Measurements from ENCODE around the gene PIEZO2.

The PIEZO2 gene

DNA sequence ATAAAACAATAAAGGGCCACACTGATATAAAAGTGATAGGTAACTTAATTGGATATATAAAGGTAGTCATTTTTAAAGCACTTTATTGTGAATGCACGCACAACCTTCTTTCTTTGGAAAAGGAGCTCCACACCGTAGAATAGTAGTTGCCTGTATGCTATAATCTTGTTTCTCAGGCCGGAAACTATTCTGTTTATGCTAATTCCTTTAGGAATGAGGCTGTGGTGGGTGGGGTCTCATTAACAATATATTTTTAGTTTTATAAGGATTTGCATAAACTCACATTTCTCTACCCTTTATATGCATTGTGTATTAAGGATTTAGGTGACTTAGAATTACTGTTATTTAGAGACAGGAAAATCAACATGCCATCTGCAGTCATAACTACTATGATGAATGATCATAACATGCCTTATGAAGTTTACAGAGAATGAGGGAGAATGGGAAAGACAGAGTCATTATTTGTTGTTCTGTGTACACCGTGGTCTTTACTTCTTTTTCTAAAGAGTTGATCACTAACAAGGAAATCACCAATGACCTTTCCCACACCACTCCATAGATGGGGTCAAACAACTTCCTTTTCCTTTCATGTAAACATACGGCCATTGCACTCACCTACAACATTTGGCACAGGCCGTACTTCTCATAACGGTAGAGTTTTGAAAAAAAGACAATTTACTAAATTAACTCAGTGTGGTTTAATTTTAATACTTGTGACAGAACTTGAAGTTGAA, 84.5 kb downstream of the PIEZO2 start:
- no peak for DNase-seq (ENCODE audit: low spot score)
- TF ChIP-seq, protein P1, sequence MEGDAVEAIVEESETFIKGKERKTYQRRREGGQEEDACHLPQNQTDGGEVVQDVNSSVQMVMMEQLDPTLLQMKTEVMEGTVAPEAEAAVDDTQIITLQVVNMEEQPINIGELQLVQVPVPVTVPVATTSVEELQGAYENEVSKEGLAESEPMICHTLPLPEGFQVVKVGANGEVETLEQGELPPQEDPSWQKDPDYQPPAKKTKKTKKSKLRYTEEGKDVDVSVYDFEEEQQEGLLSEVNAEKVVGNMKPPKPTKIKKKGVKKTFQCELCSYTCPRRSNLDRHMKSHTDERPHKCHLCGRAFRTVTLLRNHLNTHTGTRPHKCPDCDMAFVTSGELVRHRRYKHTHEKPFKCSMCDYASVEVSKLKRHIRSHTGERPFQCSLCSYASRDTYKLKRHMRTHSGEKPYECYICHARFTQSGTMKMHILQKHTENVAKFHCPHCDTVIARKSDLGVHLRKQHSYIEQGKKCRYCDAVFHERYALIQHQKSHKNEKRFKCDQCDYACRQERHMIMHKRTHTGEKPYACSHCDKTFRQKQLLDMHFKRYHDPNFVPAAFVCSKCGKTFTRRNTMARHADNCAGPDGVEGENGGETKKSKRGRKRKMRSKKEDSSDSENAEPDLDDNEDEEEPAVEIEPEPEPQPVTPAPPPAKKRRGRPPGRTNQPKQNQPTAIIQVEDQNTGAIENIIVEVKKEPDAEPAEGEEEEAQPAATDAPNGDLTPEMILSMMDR (IDR thresholded peaks at IDR 0.05; ENCODE audit: extremely low read depth, missing control alignments), result no peak

DNA sequence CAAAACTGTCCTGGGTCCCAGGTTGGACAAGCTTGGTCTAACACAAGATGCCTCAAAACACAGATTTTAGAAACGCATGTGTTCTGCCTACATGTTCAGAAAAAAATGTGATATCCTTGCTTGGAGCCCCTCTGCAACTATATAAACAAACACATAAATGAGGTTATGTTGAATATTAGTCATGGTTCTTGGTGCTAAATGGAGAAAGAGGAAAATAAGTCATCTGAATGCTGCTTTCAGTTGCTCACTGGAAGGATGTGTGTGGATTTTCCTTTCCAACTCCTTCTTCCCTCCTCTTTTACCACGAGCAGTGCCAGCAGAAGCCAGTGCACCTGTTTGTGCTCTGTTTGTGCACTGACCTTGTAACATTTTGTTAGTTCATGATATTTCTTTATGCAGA, 85.3 kb downstream of the PIEZO2 start:
- DNase-seq (ENCODE audit: low spot score), result no peak
- TF ChIP-seq, protein P1 (IDR thresholded peaks at IDR 0.05; ENCODE audit: extremely low read depth, missing control alignments), result no peak

DNA sequence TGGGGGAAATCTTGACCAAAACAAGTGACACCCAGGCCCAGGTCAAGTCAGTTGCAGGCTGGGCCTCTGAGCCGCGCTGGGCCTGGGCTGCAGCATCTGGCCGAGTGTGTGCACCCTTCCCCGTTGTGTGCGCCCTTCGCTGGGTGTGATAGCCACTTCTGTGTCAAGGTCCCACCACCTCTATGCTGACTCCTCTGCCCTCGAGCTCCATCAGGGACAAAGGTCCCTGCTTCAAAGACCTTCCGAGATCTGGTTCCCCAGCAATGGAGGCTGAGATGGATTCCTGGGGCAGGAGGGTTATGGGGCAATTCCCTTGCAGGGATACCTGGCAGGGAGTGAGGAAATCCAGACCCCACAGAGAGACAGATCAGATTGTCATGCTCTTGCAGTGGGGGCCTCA, 93.6 kb downstream of the PIEZO2 start:
- no peak for DNase-seq (ENCODE audit: low spot score)
- TF ChIP-seq, protein P1 (IDR thresholded peaks at IDR 0.05; ENCODE audit: extremely low read depth, missing control alignments), result no peak

DNA sequence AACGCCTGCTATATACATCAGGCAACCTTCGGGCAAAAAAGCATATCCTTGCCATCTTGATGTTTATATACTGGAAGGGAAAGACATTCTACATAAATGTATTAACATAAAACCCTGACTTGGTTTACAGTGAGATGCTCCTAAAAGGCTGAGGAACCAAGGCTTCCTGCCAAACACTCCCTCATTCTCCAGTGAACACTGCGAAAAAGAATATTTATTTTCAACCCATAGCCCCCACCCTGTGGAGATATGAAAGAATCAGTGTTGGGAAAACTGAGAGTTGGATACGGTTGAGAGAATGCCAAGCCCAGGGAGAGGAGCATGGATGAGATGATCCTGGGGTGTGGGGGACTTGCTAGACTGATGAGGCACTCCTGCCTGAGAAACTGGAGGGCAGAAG, 94.9 kb downstream of the PIEZO2 start:
- TF ChIP-seq, protein P1 (IDR thresholded peaks at IDR 0.05; ENCODE audit: extremely low read depth, missing control alignments), result no peak
- no peak for DNase-seq (ENCODE audit: low spot score)

DNA sequence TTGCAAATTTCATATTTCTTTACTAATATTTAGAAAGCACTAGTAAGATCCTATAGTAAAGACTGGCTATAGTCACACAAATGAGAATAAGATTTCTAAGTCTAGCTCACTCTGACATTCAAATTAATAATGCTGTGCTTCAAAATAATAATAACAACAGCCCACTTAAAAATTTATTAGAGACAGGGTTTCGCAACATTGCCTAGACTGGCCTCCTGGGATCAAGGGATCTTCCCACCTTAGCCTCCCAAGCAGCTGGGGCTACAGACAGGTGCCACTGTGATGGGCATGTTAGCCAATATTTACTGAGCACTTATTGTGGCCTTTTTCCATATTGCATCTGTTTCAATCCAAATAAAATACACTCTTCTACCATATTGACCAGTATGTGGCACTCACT, 96.1 kb downstream of the PIEZO2 start:
- TF ChIP-seq, protein P1 (IDR thresholded peaks at IDR 0.05; ENCODE audit: extremely low read depth, missing control alignments), result no peak
- DNase-seq (ENCODE audit: low spot score), result no peak

DNA sequence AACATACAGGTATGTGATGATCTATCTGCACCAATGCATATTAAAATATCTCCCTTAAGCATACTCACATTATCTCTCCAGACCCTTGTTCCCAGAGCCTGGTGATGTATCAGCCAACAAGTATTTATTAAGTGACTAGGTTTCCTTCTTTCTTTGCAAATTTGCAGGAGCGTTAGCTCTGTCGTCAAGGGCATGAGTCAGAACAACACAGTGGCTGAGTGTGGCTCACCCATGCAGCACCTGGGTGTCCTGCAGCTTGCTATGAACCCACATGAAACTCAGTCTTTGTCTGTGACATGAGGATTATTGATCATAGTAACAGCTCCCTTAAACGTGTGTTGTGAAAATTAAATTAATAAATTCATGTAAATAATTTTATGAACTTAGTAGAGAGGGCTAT, 96.6 kb downstream of the PIEZO2 start:
- TF ChIP-seq, protein P1 (IDR thresholded peaks at IDR 0.05; ENCODE audit: extremely low read depth, missing control alignments), result no peak
- DNase-seq (ENCODE audit: low spot score), result no peak

DNA sequence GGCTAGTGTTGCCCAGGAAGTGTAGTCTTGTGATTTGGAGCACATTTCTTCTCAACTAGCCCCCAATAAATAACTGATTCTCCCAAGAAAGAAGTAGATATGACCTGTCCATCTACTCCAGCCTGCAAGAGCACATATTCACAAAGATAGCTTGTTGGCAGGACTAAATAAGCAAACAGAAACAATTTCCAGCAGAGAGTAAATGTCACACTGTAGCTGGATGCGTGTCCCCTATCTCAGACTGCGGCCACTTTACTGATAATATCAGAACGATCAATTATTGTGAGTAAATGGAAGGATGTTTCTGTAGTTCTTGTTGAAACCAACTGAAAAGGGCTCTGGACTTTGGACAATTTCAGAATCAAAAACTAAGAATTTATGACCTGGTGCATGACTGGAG, 97.9 kb downstream of the PIEZO2 start:
- TF ChIP-seq, protein P1 (IDR thresholded peaks at IDR 0.05; ENCODE audit: extremely low read depth, missing control alignments), result no peak
- no peak for DNase-seq (ENCODE audit: low spot score)
